Activated CD4-positive, CD25-positive, alpha-beta regulatory T cell treated with anti-CD3 and anti-CD28 coated beads, Interleukin-2, amount 50 U/mL, for 24 hours (primary cell): ENCODE results near the gene TNIK.

ENCODE experiments used
- ATAC-seq, 2 donors: fragments of 150-1000 bp; cut with Tn5 transposase; one replicate each; pipeline ENCODE4 v1.10.0; 2021; ENCODE audit warnings: mild to moderate bottlenecking in 1 of 2, moderate library complexity in 1 of 2

The TNIK gene

GRCh38 chr3:171358181-171358880, 101.9 kb downstream of the TNIK start:
- peak in 1 of 2 donors; percentile 39 for ATAC-seq

GRCh38 chr3:171357721-171358120, 102.5 kb downstream of the TNIK start:
- no peak for ATAC-seq

GRCh38 chr3:171356251-171356650, 104.0 kb downstream of the TNIK start:
- ATAC-seq = peak in 1 of 2 donors; percentile 36

- ATAC-seq = no peak
These were observed 105.3 kb downstream of the TNIK start for GRCh38 chr3:171354706-171355582.

- no peak for ATAC-seq
These were observed 106.0 kb downstream of the TNIK start for GRCh38 chr3:171354049-171354705.

GRCh38 chr3:171353423-171353822, 106.8 kb downstream of the TNIK start:
- no peak for ATAC-seq

- ATAC-seq = no peak
These were observed 107.7 kb downstream of the TNIK start for GRCh38 chr3:171352387-171352935.

GRCh38 chr3:171351676-171352075, 108.5 kb downstream of the TNIK start:
- peak in 1 of 2 donors; percentile 44 for ATAC-seq

- no peak for ATAC-seq
These were observed 109.8 kb downstream of the TNIK start for GRCh38 chr3:171350364-171350763.

GRCh38 chr3:171349392-171349791, 110.8 kb downstream of the TNIK start:
- ATAC-seq = no peak

- no peak for ATAC-seq
These were observed 112.1 kb downstream of the TNIK start for GRCh38 chr3:171348121-171348520.

- ATAC-seq = peak; percentile 46 to 47
These were observed 112.7 kb downstream of the TNIK start for GRCh38 chr3:171347301-171348039.

GRCh38 chr3:171346582-171347300, 113.5 kb downstream of the TNIK start:
- ATAC-seq = no peak

- ATAC-seq = no peak
These were observed 114.2 kb downstream of the TNIK start for GRCh38 chr3:171346019-171346418.

GRCh38 chr3:171345107-171345843, 114.9 kb downstream of the TNIK start:
- ATAC-seq = no peak

- ATAC-seq = peak in 1 of 2 donors; percentile 59
These were observed 116.5 kb downstream of the TNIK start for GRCh38 chr3:171343693-171344092.

- no peak for ATAC-seq
These were observed 117.3 kb downstream of the TNIK start for GRCh38 chr3:171342783-171343420.

- ATAC-seq = no peak
These were observed 118.0 kb downstream of the TNIK start for GRCh38 chr3:171342200-171342599.

- no peak for ATAC-seq
These were observed 119.8 kb downstream of the TNIK start for GRCh38 chr3:171340434-171340833.

- ATAC-seq = no peak
These were observed 120.6 kb downstream of the TNIK start for GRCh38 chr3:171339598-171339997.
